PC-9 (cell line): ENCODE data around the gene CATSPERB. TPM values are rescaled to one million over a fixed set of nuclear protein-coding genes. Genes with fewer than 3 reads are reported as not detected.

Source experiments
- BruUV-seq: library from RNA; stranded (reverse); fragments of 400-500 nt; replicated peaks from 2 replicates; lab custom pipeline; 2021; lab: Mats Ljungman, UMichigan
- CTCF ChIA-PET: fragments of 300-600 bp; sonication (Branson Sonifier 250); formaldehyde crosslinking; loops from one replicate; lab custom pipeline; 2022; ENCODE audit warnings: antibody characterized with exemption; lab: Charles Lee
- POLR2A ChIA-PET: fragments of 300-600 bp; sonication (Branson Sonifier 250); formaldehyde crosslinking; loops from one replicate; lab custom pipeline; 2022; ENCODE audit warnings: antibody characterized with exemption; ENCODE audit not compliant: unreplicated experiment; lab: Charles Lee
- DNase-seq, 2 experiments: peaks; one replicate each; pipeline versions ENCODE4 v3.0.0 to v3.0.0-alpha.2; 2015 to 2022; ENCODE audit warnings: mixed read lengths in 1 of 2
- H2AFZ ChIP-seq: fragments of 200-600 bp; sonication (generic); 2 replicates; pipeline ENCODE4 v1.8.1; 2017; ENCODE audit warnings: antibody characterized with exemption
- H3F3A ChIP-seq: fragments of 200-600 bp; sonication (generic); 2 replicates; pipeline ENCODE4 v1.8.1; 2017; ENCODE audit warnings: antibody characterized with exemption, mild to moderate bottlenecking, low read depth; ENCODE audit not compliant: insufficient read depth
- H3K27ac ChIP-seq: fragments of 200-600 bp; sonication (generic); 2 replicates; pipeline ENCODE4 v1.6.1; 2016; ENCODE audit warnings: mixed run types
- H3K27me3 ChIP-seq: fragments of 200-600 bp; sonication (generic); 2 replicates; pipeline ENCODE4 v1.6.1; 2016; ENCODE audit warnings: low read depth, mixed run types; ENCODE audit not compliant: insufficient read depth
- H3K36me3 ChIP-seq: fragments of 200-600 bp; sonication (generic); 2 replicates; pipeline ENCODE4 v1.6.1; 2016; ENCODE audit warnings: low read depth, mixed run types
- H3K4me1 ChIP-seq: fragments of 200-600 bp; sonication (generic); replicated peaks from 2 replicates; pipeline ENCODE4 v1.6.1; 2016; ENCODE audit warnings: mixed run types; ENCODE audit not compliant: insufficient read depth
- H3K4me2 ChIP-seq: fragments of 200-600 bp; sonication (generic); 2 replicates; pipeline ENCODE4 v1.6.1; 2017; ENCODE audit warnings: mixed run types
- H3K4me3 ChIP-seq: fragments of 200-600 bp; sonication (generic); 2 replicates; pipeline ENCODE4 v1.6.1; 2016; ENCODE audit warnings: mixed run types
- H3K79me2 ChIP-seq: fragments of 200-600 bp; sonication (generic); 2 replicates; pipeline ENCODE4 v1.6.1; 2017; ENCODE audit warnings: low read depth, mixed run types
- H3K9me2 ChIP-seq: fragments of 200-600 bp; sonication (generic); 2 replicates; pipeline ENCODE4 v1.8.1; 2017; ENCODE audit warnings: mild to moderate bottlenecking; ENCODE audit not compliant: insufficient read depth
- H3K9me3 ChIP-seq: fragments of 200-600 bp; sonication (generic); 2 replicates; pipeline ENCODE4 v1.8.1; 2016; ENCODE audit warnings: low read depth; ENCODE audit not compliant: insufficient read depth
- H4K20me1 ChIP-seq: fragments of 200-600 bp; sonication (generic); 2 replicates; pipeline ENCODE4 v1.8.1; 2017; ENCODE audit not compliant: insufficient read depth
- CTCF ChIP-seq: fragments of 200-600 bp; sonication (generic); conservative IDR thresholded peaks from 2 replicates; pipeline ENCODE4 v1.6.1; 2017; ENCODE audit warnings: mixed run types, antibody characterized with exemption, mild to moderate bottlenecking, moderate library complexity
- EZH2 ChIP-seq: fragments of 200-600 bp; sonication (generic); IDR thresholded peaks from 2 replicates; pipeline ENCODE4 v1.8.0; 2017; ENCODE audit warnings: antibody characterized with exemption, low read depth
- intact Hi-C: fragments of 100-400 bp; cut with micrococcal nuclease; formaldehyde crosslinking; loops from one replicate; pipeline ENCODE4 v1.10.0; 2022; ENCODE audit not compliant: unreplicated experiment
- total RNA-seq: library from RNA; stranded (reverse); gene quantifications from 2 replicates; pipeline ENCODE4 v1.2.3, GENCODE V29; 2021

The CATSPERB gene
- total RNA-seq, 1 experiment from 2014 or later = not detected

- POLR2A ChIA-PET = no interaction called here
- Histone ChIP-seq H3K9me2 (no peaks in the 10 kb centered on the region), H3F3A (no peaks in the 10 kb centered on the region), H3K27me3 (no peaks in the 10 kb centered on the region), H3K27ac (no peak overlapping the region), H2AFZ (no peak overlapping the region), H3K4me2 (no peak overlapping the region), H3K4me1 (no peaks in the 10 kb centered on the region), H3K4me3 (no peak overlapping the region), H4K20me1 (no peaks in the 10 kb centered on the region), H3K36me3 (no peaks in the 10 kb centered on the region), H3K79me2 (no peaks in the 10 kb centered on the region), H3K9me3 (peaks cover 2% of the 10 kb centered on the region; the same call in 1 of the 2 replicates)
- no TSS peak for BruUV-seq
- TF ChIP-seq CTCF = no peak
- TF ChIP-seq EZH2 = no peak
- CTCF ChIA-PET = no interaction called here
- intact Hi-C loops = no loop called here
- no peak for DNase-seq
These were observed 145.5 kb downstream of the CATSPERB start for GRCh38 chr14:91586410-91586809.

- no peaks in the 10 kb centered on the region for H3K36me3 ChIP-seq
- DNase-seq = no peak
These were observed 146.0 kb downstream of the CATSPERB start for GRCh38 chr14:91585856-91586255.

GRCh38 chr14:91582761-91583160 lies 149.1 kb downstream of the CATSPERB start:
- POLR2A ChIA-PET = no interaction called here
- no peaks in the 10 kb centered on the region for H4K20me1 ChIP-seq
- no peaks in the 10 kb centered on the region for H3K27me3 ChIP-seq
- no peaks in the 10 kb centered on the region for H3K79me2 ChIP-seq
- BruUV-seq = no TSS peak
- no peak overlapping the region for H3K27ac ChIP-seq
- H2AFZ ChIP-seq = no peak overlapping the region
- CTCF ChIA-PET = interaction anchor here (0.7 kb wide), 1 partner anchor 171 kb away, joined by 5 read pairs; no protein-coding TSS in a partner anchor
- H3K4me3 ChIP-seq = no peak overlapping the region
- H3K4me1 ChIP-seq = no peaks in the 10 kb centered on the region
- no peak for TF ChIP-seq EZH2
- no peak for TF ChIP-seq CTCF
- peaks cover 2% of the 10 kb centered on the region; the same call in 1 of the 2 replicates for H3K9me3 ChIP-seq
- H3K9me2 ChIP-seq = no peaks in the 10 kb centered on the region
- intact Hi-C loops = no loop called here
- no peaks in the 10 kb centered on the region for H3F3A ChIP-seq
- H3K4me2 ChIP-seq = no peak overlapping the region
- no peak for DNase-seq
- H3K36me3 ChIP-seq = no peaks in the 10 kb centered on the region

More at GRCh38 chr14:91585856-91586255, 146.0 kb downstream of the CATSPERB start:
- Histone ChIP-seq H3K9me2 (no peaks in the 10 kb centered on the region), H3K79me2 (no peaks in the 10 kb centered on the region), H3F3A (no peaks in the 10 kb centered on the region), H4K20me1 (no peaks in the 10 kb centered on the region), H3K4me1 (no peaks in the 10 kb centered on the region), H3K27me3 (no peaks in the 10 kb centered on the region), H3K4me2 (no peak overlapping the region), H2AFZ (no peak overlapping the region), H3K9me3 (peaks cover 2% of the 10 kb centered on the region; the same call in 1 of the 2 replicates), H3K4me3 (no peak overlapping the region), H3K27ac (no peak overlapping the region)
- TF ChIP-seq EZH2 (no peak), CTCF (no peak)
- intact Hi-C loops = no loop called here
- ChIA-PET CTCF (no interaction called here), POLR2A (no interaction called here)
- BruUV-seq = no TSS peak
